ENCODE measurements around the gene HAGH. TPM values are rescaled to one million over a fixed set of nuclear protein-coding genes. Genes with fewer than 3 reads are reported as not detected.
A peak's percentile ranks its signal among the peaks of the same experiment; 100 is the strongest.

Gene HAGH
- polyA plus RNA-seq, 1 donor = 55.5 TPM

- WGBS (ENCODE audit: insufficient coverage, low lambda C conversion rate) = no CpG with 5 or more reads among the region's 8 CpGs
- no peak overlapping the region for H3K27ac ChIP-seq (ENCODE audit: low read length)
- H3K9me3 ChIP-seq (ENCODE audit: control insufficient read depth, low read depth, low read length) = peaks cover 7% of the 10 kb centered on the region
- H3K36me3 ChIP-seq (ENCODE audit: control insufficient read depth, insufficient read depth, low read length) = peaks cover 51% of the 10 kb centered on the region
- H3K4me1 ChIP-seq (ENCODE audit: control insufficient read depth, insufficient read depth, low read length) = peaks cover 43% of the 10 kb centered on the region
- H3K27me3 ChIP-seq (ENCODE audit: control insufficient read depth, insufficient read depth, low read length) = no peaks in the 10 kb centered on the region
- H3K4me3 ChIP-seq (ENCODE audit: low read length) = no peak overlapping the region
- no peak for DNase-seq
Measured at GRCh38 chr16:1779234-1779701, 47.4 kb downstream of the HAGH start.

GRCh38 chr16:1778200-1779179 lies 48.1 kb downstream of the HAGH start:
- peaks cover 51% of the 10 kb centered on the region for H3K36me3 ChIP-seq (ENCODE audit: control insufficient read depth, insufficient read depth, low read length)
- peaks cover 7% of the 10 kb centered on the region for H3K9me3 ChIP-seq (ENCODE audit: control insufficient read depth, low read depth, low read length)
- H3K4me1 ChIP-seq (ENCODE audit: control insufficient read depth, insufficient read depth, low read length) = peaks cover 44% of the 10 kb centered on the region
- no peak for DNase-seq
- no peaks in the 10 kb centered on the region for H3K27me3 ChIP-seq (ENCODE audit: control insufficient read depth, insufficient read depth, low read length)
- no peak overlapping the region for H3K4me3 ChIP-seq (ENCODE audit: low read length)
- H3K27ac ChIP-seq (ENCODE audit: low read length) = no peak overlapping the region
- WGBS (ENCODE audit: insufficient coverage, low lambda C conversion rate) = no CpG with 5 or more reads among the region's 34 CpGs

GRCh38 chr16:1777375-1778199 lies 49.0 kb downstream of the HAGH start:
- no CpG with 5 or more reads among the region's 36 CpGs for WGBS (ENCODE audit: insufficient coverage, low lambda C conversion rate)
- H3K4me3 ChIP-seq (ENCODE audit: low read length) = no peak overlapping the region
- H3K27ac ChIP-seq (ENCODE audit: low read length) = no peak overlapping the region
- peaks cover 7% of the 10 kb centered on the region for H3K9me3 ChIP-seq (ENCODE audit: control insufficient read depth, low read depth, low read length)
- DNase-seq = no peak
- peaks cover 44% of the 10 kb centered on the region for H3K4me1 ChIP-seq (ENCODE audit: control insufficient read depth, insufficient read depth, low read length)
- peaks cover 51% of the 10 kb centered on the region for H3K36me3 ChIP-seq (ENCODE audit: control insufficient read depth, insufficient read depth, low read length)
- no peaks in the 10 kb centered on the region for H3K27me3 ChIP-seq (ENCODE audit: control insufficient read depth, insufficient read depth, low read length)

DNA sequence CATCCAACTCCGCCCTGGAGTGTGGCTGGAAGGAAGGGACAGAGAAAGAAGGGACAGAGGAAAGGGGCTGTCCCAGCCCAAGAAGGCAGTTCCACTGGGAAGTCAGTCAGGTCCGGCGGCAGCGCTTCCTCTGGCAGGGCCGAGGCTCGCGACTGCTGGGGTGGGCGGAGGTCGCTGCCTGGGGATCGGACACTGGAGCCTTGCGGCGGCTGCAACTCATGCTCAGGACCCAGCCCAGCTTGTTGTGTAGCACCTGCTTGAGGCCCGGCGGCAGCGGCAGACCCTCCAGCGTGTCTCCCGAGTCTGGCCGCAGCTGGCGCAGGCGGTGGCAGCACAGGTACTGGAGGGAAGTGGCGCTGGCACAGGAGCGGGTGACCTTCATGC lies 49.6 kb downstream of the HAGH start:
- no peak overlapping the region for H3K27ac ChIP-seq (ENCODE audit: low read length)
- H3K9me3 ChIP-seq (ENCODE audit: control insufficient read depth, low read depth, low read length) = peaks cover 7% of the 10 kb centered on the region
- H3K4me3 ChIP-seq (ENCODE audit: low read length) = no peak overlapping the region
- DNase-seq = no peak
- H3K36me3 ChIP-seq (ENCODE audit: control insufficient read depth, insufficient read depth, low read length) = peaks cover 51% of the 10 kb centered on the region
- no peaks in the 10 kb centered on the region for H3K27me3 ChIP-seq (ENCODE audit: control insufficient read depth, insufficient read depth, low read length)
- no CpG with 5 or more reads among the region's 22 CpGs for WGBS (ENCODE audit: insufficient coverage, low lambda C conversion rate)
- peaks cover 47% of the 10 kb centered on the region for H3K4me1 ChIP-seq (ENCODE audit: control insufficient read depth, insufficient read depth, low read length)

DNA sequence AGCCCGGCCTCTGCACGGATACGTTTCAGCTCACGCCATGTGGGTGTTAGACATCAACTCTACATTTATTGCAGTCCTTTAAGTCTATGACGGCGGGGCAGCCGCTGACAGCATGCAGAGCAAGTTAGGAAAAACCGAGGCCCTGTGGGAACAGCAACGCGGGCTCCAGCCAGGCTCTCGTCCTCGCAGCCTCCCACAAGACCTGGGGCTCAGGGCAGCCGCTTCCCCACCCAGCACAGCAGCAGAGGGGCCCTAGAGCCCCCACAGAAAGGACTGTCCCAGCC lies 50.0 kb downstream of the HAGH start:
- peaks cover 7% of the 10 kb centered on the region for H3K9me3 ChIP-seq (ENCODE audit: control insufficient read depth, low read depth, low read length)
- H3K27ac ChIP-seq (ENCODE audit: low read length) = no peak overlapping the region
- no CpG with 5 or more reads among the region's 13 CpGs for WGBS (ENCODE audit: insufficient coverage, low lambda C conversion rate)
- no peaks in the 10 kb centered on the region for H3K27me3 ChIP-seq (ENCODE audit: control insufficient read depth, insufficient read depth, low read length)
- H3K4me3 ChIP-seq (ENCODE audit: low read length) = no peak overlapping the region
- peaks cover 51% of the 10 kb centered on the region for H3K36me3 ChIP-seq (ENCODE audit: control insufficient read depth, insufficient read depth, low read length)
- H3K4me1 ChIP-seq (ENCODE audit: control insufficient read depth, insufficient read depth, low read length) = peaks cover 50% of the 10 kb centered on the region
- DNase-seq = no peak

DNA sequence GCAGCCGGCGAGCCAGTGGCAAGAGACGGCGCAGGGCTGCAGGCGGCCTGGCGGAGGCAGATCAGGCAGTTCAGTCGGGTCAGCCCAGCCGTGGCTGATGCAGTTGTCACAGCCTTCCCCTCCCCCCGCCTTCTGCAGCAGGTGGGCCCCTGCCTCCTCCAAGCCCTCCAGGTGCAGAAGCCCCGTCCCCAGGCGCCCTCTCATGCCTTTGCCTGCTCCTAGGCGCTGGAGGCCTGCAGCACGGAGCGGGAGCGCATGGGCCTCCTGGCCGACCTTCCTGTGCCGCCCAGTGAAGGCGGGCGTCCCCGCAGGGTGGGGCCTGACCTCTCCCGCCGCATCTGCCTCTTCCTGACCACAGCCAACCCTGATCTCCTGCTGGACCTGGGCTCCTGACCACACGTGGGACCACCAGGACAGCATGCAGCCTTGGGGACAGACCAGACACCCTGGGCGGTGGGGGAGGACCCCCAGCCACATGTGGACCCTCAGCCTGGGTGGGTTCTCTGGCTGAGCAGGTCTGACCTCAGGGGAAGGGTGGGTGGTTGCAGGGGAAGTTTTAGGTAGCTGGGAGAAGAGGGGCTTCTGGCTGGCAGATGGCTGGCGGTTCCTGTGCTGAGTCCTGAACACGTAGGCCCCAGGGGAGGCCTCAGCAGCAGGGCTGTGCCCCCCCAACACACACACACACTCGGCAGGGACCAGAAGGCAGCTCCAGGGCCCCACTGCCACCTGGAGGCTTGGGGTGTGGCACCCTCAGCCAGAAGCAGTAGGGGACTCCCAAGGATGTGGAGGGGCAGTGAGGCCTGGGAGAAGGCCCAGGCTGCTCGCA lies 50.6 kb downstream of the HAGH start:
- Histone ChIP-seq H3K4me1 (ENCODE audit: control insufficient read depth, insufficient read depth, low read length) (peaks cover 44% of the 10 kb centered on the region), H3K4me3 (ENCODE audit: low read length) (no peak overlapping the region), H3K27ac (ENCODE audit: low read length) (no peak overlapping the region), H3K27me3 (ENCODE audit: control insufficient read depth, insufficient read depth, low read length) (no peaks in the 10 kb centered on the region), H3K9me3 (ENCODE audit: control insufficient read depth, low read depth, low read length) (peaks cover 7% of the 10 kb centered on the region), H3K36me3 (ENCODE audit: control insufficient read depth, insufficient read depth, low read length) (peaks cover 51% of the 10 kb centered on the region)
- no peak for DNase-seq
- no CpG with 5 or more reads among the region's 28 CpGs for WGBS (ENCODE audit: insufficient coverage, low lambda C conversion rate)

GRCh38 chr16:1775006-1775845 lies 51.4 kb downstream of the HAGH start:
- H3K4me1 ChIP-seq (ENCODE audit: control insufficient read depth, insufficient read depth, low read length) = peaks cover 43% of the 10 kb centered on the region
- DNase-seq = no peak
- H3K27me3 ChIP-seq (ENCODE audit: control insufficient read depth, insufficient read depth, low read length) = no peaks in the 10 kb centered on the region
- H3K36me3 ChIP-seq (ENCODE audit: control insufficient read depth, insufficient read depth, low read length) = peaks cover 49% of the 10 kb centered on the region
- H3K4me3 ChIP-seq (ENCODE audit: low read length) = no peak overlapping the region
- no peak overlapping the region for H3K27ac ChIP-seq (ENCODE audit: low read length)
- no CpG with 5 or more reads among the region's 30 CpGs for WGBS (ENCODE audit: insufficient coverage, low lambda C conversion rate)
- peaks cover 7% of the 10 kb centered on the region for H3K9me3 ChIP-seq (ENCODE audit: control insufficient read depth, low read depth, low read length)

DNA sequence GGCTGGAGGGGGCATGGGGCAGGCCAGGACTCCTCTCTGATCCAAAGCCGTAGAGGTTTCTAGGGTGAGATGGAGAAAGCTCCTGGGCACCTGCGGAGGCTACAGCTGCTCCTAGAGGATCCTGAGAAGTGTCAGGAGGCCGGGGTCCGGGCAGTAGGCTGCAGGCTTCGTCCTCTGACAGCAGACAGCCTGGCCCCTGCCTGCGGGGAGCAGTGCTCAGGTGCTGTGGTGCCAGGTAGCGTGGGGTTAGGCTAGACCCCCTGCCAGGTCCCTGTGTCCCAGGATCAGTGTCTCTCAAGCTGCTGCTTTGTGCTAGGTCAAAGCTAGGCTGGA lies 52.2 kb downstream of the HAGH start:
- Histone ChIP-seq H3K4me3 (ENCODE audit: low read length) (peak overlapping the region; percentile 86), H3K27ac (ENCODE audit: low read length) (no peak overlapping the region), H3K36me3 (ENCODE audit: control insufficient read depth, insufficient read depth, low read length) (peaks cover 48% of the 10 kb centered on the region), H3K9me3 (ENCODE audit: control insufficient read depth, low read depth, low read length) (peaks cover 10% of the 10 kb centered on the region), H3K27me3 (ENCODE audit: control insufficient read depth, insufficient read depth, low read length) (no peaks in the 10 kb centered on the region), H3K4me1 (ENCODE audit: control insufficient read depth, insufficient read depth, low read length) (peaks cover 36% of the 10 kb centered on the region)
- no CpG with 5 or more reads among the region's 7 CpGs for WGBS (ENCODE audit: insufficient coverage, low lambda C conversion rate)
- DNase-seq = no peak

DNA sequence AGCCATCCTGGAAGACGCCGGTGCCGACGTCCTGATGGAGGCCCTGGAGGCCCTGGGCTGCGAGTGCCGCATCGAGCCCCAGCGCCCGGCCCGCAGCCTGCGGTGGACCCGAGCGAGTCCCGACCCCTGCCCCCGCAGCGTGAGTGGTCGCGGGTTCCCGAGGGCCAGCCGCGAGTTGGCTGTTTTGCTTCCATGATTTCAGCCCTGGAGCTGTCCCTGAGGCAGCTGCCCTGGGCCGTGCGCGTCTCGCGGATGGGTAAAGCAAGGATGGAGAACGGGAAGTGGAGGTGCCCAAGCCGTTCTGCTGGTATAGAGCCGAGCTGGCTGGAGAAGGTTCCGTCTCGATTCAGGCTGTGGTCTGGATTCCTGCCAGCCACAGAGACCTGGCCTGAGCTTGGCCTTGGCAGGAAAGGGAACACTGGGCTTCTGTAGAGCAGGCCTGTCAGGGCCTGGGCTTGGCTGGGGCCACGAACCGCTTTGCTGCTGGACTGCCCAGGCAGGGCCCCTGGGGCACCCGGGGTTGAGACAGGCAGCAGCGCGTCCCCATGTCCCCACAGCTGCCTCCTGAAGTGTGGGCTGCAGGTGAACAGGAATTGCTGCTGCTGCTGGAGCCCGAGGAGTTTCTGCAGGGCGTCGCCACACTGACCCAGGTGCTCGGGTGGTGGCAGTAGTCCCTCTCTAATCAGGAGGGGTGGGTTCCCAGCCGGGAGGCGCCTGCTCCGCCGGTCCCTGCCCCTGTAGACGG lies 52.8 kb downstream of the HAGH start:
- no peak for DNase-seq
- Histone ChIP-seq H3K27ac (ENCODE audit: low read length) (peak overlapping the region; percentile 69), H3K4me3 (ENCODE audit: low read length) (peak overlapping the region; percentile 86), H3K9me3 (ENCODE audit: control insufficient read depth, low read depth, low read length) (peaks cover 10% of the 10 kb centered on the region), H3K4me1 (ENCODE audit: control insufficient read depth, insufficient read depth, low read length) (peaks cover 36% of the 10 kb centered on the region), H3K36me3 (ENCODE audit: control insufficient read depth, insufficient read depth, low read length) (peaks cover 52% of the 10 kb centered on the region), H3K27me3 (ENCODE audit: control insufficient read depth, insufficient read depth, low read length) (no peaks in the 10 kb centered on the region)
- no CpG with 5 or more reads among the region's 45 CpGs for WGBS (ENCODE audit: insufficient coverage, low lambda C conversion rate)
